Measurements from ENCODE around the gene MSRB1.

DNA sequence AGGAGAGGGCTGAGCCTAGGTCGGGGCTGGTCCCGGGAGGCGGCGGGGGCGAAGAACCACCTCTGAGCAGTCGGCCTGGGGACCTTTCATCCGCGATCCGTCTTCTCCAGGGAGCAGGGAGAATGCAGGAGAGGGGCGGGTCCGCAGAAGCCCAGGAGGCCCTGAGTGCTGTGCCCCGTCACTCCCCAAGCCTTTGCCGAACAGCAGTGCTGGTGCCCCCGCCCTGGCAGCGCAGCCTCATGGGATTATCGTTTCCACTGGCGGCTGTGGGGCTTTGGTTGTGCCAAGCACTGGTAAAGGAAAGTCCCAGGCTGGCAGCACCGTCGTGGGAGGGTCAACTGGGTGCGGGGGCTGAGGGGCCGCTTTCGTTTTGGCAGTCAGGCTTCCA, 29.5 kb upstream of the MSRB1 start:
- TF ChIP-seq GATA3 (IDR thresholded peaks at IDR 0.05; ENCODE audit: low read depth, low read length) (no peak), GATA2 (IDR thresholded peaks at IDR 0.05; ENCODE audit: low read depth, low read length) (no peak)

Measured in SH-SY5Y (cell line).